Measurements from ENCODE around the gene GATB. TPM values are rescaled to one million over a fixed set of nuclear protein-coding genes. Genes with fewer than 3 reads are reported as not detected.

GATB gene
- total RNA-seq, 1 donor = 15.5 TPM

GRCh38 chr4:151786158-151786495 is 25.3 kb upstream of the GATB start:
- no peak for TF ChIP-seq CTCF (IDR thresholded peaks at IDR 0.05; ENCODE audit: insufficient read depth, low read depth, low read length)
- no peak for DNase-seq (ENCODE audit: low read depth)
- no peak overlapping the region for H3K4me3 ChIP-seq (ENCODE audit: low read depth, low read length)

- no peak overlapping the region for H3K4me3 ChIP-seq (ENCODE audit: low read depth, low read length)
- DNase-seq (ENCODE audit: low read depth) = no peak
- no peak for TF ChIP-seq CTCF (IDR thresholded peaks at IDR 0.05; ENCODE audit: insufficient read depth, low read depth, low read length)
Observed at GRCh38 chr4:151785484-151786157, 24.8 kb upstream of the GATB start.

GRCh38 chr4:151784706-151785105 is 23.9 kb upstream of the GATB start:
- no peak for DNase-seq (ENCODE audit: low read depth)
- H3K4me3 ChIP-seq (ENCODE audit: low read depth, low read length) = no peak overlapping the region
- no peak for TF ChIP-seq CTCF (IDR thresholded peaks at IDR 0.05; ENCODE audit: insufficient read depth, low read depth, low read length)

GRCh38 chr4:151783867-151784266 is 23.1 kb upstream of the GATB start:
- no peak overlapping the region for H3K4me3 ChIP-seq (ENCODE audit: low read depth, low read length)
- DNase-seq (ENCODE audit: low read depth) = no peak
- TF ChIP-seq CTCF (IDR thresholded peaks at IDR 0.05; ENCODE audit: insufficient read depth, low read depth, low read length) = no peak

GRCh38 chr4:151782296-151782695 is 21.5 kb upstream of the GATB start:
- no peak for DNase-seq (ENCODE audit: low read depth)
- no peak for TF ChIP-seq CTCF (IDR thresholded peaks at IDR 0.05; ENCODE audit: insufficient read depth, low read depth, low read length)
- H3K4me3 ChIP-seq (ENCODE audit: low read depth, low read length) = no peak overlapping the region

- no peak for DNase-seq (ENCODE audit: low read depth)
- H3K4me3 ChIP-seq (ENCODE audit: low read depth, low read length) = no peak overlapping the region
- no peak for TF ChIP-seq CTCF (IDR thresholded peaks at IDR 0.05; ENCODE audit: insufficient read depth, low read depth, low read length)
Observed at GRCh38 chr4:151781026-151781425, 20.2 kb upstream of the GATB start.

GRCh38 chr4:151777471-151777870 is 16.7 kb upstream of the GATB start:
- H3K4me3 ChIP-seq (ENCODE audit: low read depth, low read length) = no peak overlapping the region
- no peak for DNase-seq (ENCODE audit: low read depth)
- TF ChIP-seq CTCF (IDR thresholded peaks at IDR 0.05; ENCODE audit: insufficient read depth, low read depth, low read length) = no peak
